Measurements from ENCODE around the gene TINAG. TPM values are rescaled to one million over a fixed set of nuclear protein-coding genes. Genes with fewer than 3 reads are reported as not detected.
A peak's percentile ranks its signal among the peaks of the same experiment; 100 is the strongest.
"Not testable (repeated sequence)": the region's sequence is repeated elsewhere in the genome, so short reads cannot be mapped to it uniquely, and the experiment has no call there.

The TINAG gene
- total and polyA plus RNA-seq, 2 experiments from 2014 or later: not detected

DNA sequence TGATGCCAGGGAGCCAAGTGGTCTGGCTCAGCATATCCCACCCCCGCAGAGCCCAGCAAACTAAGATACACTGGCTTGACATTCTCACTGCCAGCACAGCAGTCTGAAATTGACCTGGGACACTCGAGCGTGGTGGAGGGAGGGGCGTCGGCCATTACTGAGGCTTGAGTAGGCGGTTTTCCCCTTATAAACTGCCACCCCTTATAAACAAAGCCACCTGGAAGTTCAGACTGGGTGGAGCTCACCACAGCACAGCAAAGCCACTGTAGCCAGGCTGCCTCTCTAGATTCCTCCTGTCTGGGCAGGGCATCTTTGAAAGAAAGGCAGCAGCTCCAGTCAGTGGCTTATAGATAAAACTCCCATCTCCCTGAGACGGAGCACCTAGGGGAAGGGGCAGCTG is 19.4 kb downstream of the TINAG start:
- Histone ChIP-seq H2AFZ (no peak overlapping the region), H3K4me2 (ENCODE audit: unreplicated experiment) (no peak overlapping the region), H3K36me3 (ENCODE audit: low read depth) (no peaks in the 10 kb centered on the region), H3K79me2 (ENCODE audit: insufficient read depth) (no peaks in the 10 kb centered on the region), H3K4me3 (no peak overlapping the region), H3K9me3 (ENCODE audit: low read depth) (peaks cover 4% of the 10 kb centered on the region), H3K9ac (no peak overlapping the region), H3K27me3 (replicated peaks; ENCODE audit: insufficient read depth) (no peaks in the 10 kb centered on the region), H4K20me1 (ENCODE audit: insufficient read depth) (no peaks in the 10 kb centered on the region), H3K27ac (no peak overlapping the region), H3K9me2 (ENCODE audit: insufficient read depth) (no peaks in the 10 kb centered on the region), H3F3A (ENCODE audit: insufficient read depth) (no peaks in the 10 kb centered on the region), H3K4me1 (ENCODE audit: insufficient read depth) (no peaks in the 10 kb centered on the region)
- TF ChIP-seq EZH2 (IDR thresholded peaks at IDR 0.05; ENCODE audit: insufficient read depth, poor library complexity, severe bottlenecking) (no peak), EZH2phosphoT487 (IDR thresholded peaks at IDR 0.05; ENCODE audit: insufficient read depth, low read depth) (no peak)
- DNase-seq: no peak
- WGBS, 2 experiments (ENCODE audit: low coverage in 1 of 2, low lambda C conversion rate in 2 of 2, missing lambda C conversion rate in 2 of 2): 71 to 73% methylated on average over 7 of the region's 7 CpGs
- in situ Hi-C loops (cut with MboI): no loop called here

DNA sequence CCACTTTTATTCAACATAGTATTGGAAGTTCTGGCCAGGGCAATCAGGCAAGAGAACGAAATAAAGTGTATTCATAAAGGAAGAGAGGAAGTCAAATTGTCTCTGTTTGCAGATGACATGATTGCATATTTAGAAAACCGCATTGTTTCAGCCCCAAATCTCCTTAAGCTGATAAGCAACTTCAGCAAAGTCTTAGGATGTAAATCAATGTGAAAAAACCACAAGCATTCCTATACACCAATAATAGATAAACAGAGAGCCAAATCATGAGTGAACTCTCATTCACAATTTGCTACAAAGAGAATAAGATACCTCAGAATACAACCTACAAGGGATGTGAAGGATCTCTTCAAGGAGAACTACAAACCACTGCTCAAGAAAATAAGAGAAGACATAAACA is 23.3 kb downstream of the TINAG start:
- H3K4me1 ChIP-seq (ENCODE audit: insufficient read depth); H3K27me3 ChIP-seq (replicated peaks; ENCODE audit: insufficient read depth); H3K27ac ChIP-seq; H3K9me3 ChIP-seq (ENCODE audit: low read depth); in situ Hi-C loops (cut with MboI); H3K36me3 ChIP-seq (ENCODE audit: low read depth); H3K9me2 ChIP-seq (ENCODE audit: insufficient read depth); H4K20me1 ChIP-seq (ENCODE audit: insufficient read depth); DNase-seq; H3K4me2 ChIP-seq (ENCODE audit: unreplicated experiment); H3K79me2 ChIP-seq (ENCODE audit: insufficient read depth); H2AFZ ChIP-seq; H3K4me3 ChIP-seq; H3K9ac ChIP-seq: not testable (repeated sequence)
- 43 to 55% methylated on average over 2 of the region's 2 CpGs for WGBS, 2 experiments (ENCODE audit: low coverage in 1 of 2, low lambda C conversion rate in 2 of 2, missing lambda C conversion rate in 2 of 2)
- H3F3A ChIP-seq (ENCODE audit: insufficient read depth): peaks cover 10% of the 10 kb centered on the region

DNA sequence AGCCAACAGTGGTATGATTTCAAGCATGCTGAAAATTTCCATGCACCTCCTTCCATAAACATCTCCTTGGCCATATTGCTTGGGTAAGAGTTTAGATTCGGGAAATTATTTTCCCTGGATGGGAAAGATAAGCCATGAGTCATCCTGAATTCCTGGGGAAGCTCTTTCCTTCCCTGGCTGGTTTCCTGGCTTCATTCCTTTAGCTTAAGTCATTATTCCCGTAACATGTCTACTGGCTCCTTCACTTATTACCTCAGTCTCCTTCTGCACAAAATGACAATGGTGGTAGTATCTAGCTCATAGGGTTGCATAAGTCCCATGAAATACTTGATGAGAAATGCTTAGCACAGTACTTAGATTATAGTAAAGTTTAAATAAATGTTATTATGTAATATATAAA is 27.6 kb downstream of the TINAG start:
- no peaks in the 10 kb centered on the region for H3K79me2 ChIP-seq (ENCODE audit: insufficient read depth)
- H3K4me2 ChIP-seq (ENCODE audit: unreplicated experiment): no peak overlapping the region
- WGBS, 2 experiments (ENCODE audit: low coverage in 1 of 2, low lambda C conversion rate in 2 of 2, missing lambda C conversion rate in 2 of 2): 0% methylated on average over 2 of the region's 2 CpGs
- no peaks in the 10 kb centered on the region for H3K9me3 ChIP-seq (ENCODE audit: low read depth)
- no peaks in the 10 kb centered on the region for H3K36me3 ChIP-seq (ENCODE audit: low read depth)
- no peak overlapping the region for H3K9ac ChIP-seq
- H3K27ac ChIP-seq: peak overlapping the region; percentile 44; the same call in 1 of the 2 replicates
- H3K27me3 ChIP-seq (replicated peaks; ENCODE audit: insufficient read depth): no peaks in the 10 kb centered on the region
- TF ChIP-seq EZH2 (IDR thresholded peaks at IDR 0.05; ENCODE audit: insufficient read depth, poor library complexity, severe bottlenecking) (no peak), EZH2phosphoT487 (IDR thresholded peaks at IDR 0.05; ENCODE audit: insufficient read depth, low read depth) (no peak)
- in situ Hi-C loops (cut with MboI): no loop called here
- H3K4me1 ChIP-seq (ENCODE audit: insufficient read depth): peaks cover 7% of the 10 kb centered on the region; the same call in 1 of the 2 replicates
- peak; percentile 92 for DNase-seq
- no peak overlapping the region for H2AFZ ChIP-seq
- H3F3A ChIP-seq (ENCODE audit: insufficient read depth): peaks cover 10% of the 10 kb centered on the region
- no peaks in the 10 kb centered on the region for H4K20me1 ChIP-seq (ENCODE audit: insufficient read depth)
- H3K9me2 ChIP-seq (ENCODE audit: insufficient read depth): no peaks in the 10 kb centered on the region
- H3K4me3 ChIP-seq: no peak overlapping the region

DNA sequence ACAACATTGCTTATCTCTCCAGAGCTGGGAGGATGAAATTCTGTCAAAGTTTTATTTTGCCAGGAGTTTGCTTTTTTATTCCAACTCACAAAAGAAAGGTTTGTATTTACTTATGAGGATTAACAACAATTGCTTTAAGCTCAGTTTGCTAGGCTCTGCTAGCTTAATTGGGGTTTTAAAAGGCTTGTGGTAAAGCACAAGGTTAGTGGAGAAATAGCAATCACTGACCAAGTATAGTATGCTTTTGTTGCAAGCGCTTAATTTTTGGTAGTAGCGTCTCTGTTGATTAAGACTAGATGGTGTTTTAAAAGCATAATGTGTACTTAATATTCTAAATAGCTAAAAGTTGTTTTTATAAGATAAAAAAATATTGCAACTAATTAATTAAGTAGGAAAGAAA is 45.7 kb downstream of the TINAG start:
- no peak for DNase-seq
- no peaks in the 10 kb centered on the region for H3K9me3 ChIP-seq (ENCODE audit: low read depth)
- H2AFZ ChIP-seq: no peak overlapping the region
- no peaks in the 10 kb centered on the region for H3F3A ChIP-seq (ENCODE audit: insufficient read depth)
- in situ Hi-C loops (cut with MboI): no loop called here
- H3K36me3 ChIP-seq (ENCODE audit: low read depth): no peaks in the 10 kb centered on the region
- H3K4me3 ChIP-seq: no peak overlapping the region
- H3K27ac ChIP-seq: no peak overlapping the region
- H3K4me2 ChIP-seq (ENCODE audit: unreplicated experiment): no peak overlapping the region
- H3K9me2 ChIP-seq (ENCODE audit: insufficient read depth): no peaks in the 10 kb centered on the region
- H3K4me1 ChIP-seq (ENCODE audit: insufficient read depth): no peaks in the 10 kb centered on the region
- TF ChIP-seq EZH2 (IDR thresholded peaks at IDR 0.05; ENCODE audit: insufficient read depth, poor library complexity, severe bottlenecking) (no peak), EZH2phosphoT487 (IDR thresholded peaks at IDR 0.05; ENCODE audit: insufficient read depth, low read depth) (no peak)
- H3K79me2 ChIP-seq (ENCODE audit: insufficient read depth): no peaks in the 10 kb centered on the region
- no peak overlapping the region for H3K9ac ChIP-seq
- no peaks in the 10 kb centered on the region for H4K20me1 ChIP-seq (ENCODE audit: insufficient read depth)
- WGBS, 2 experiments (ENCODE audit: low coverage in 1 of 2, low lambda C conversion rate in 2 of 2, missing lambda C conversion rate in 2 of 2): 93 to 97% methylated on average over 2 of the region's 2 CpGs
- no peaks in the 10 kb centered on the region for H3K27me3 ChIP-seq (replicated peaks; ENCODE audit: insufficient read depth)

DNA sequence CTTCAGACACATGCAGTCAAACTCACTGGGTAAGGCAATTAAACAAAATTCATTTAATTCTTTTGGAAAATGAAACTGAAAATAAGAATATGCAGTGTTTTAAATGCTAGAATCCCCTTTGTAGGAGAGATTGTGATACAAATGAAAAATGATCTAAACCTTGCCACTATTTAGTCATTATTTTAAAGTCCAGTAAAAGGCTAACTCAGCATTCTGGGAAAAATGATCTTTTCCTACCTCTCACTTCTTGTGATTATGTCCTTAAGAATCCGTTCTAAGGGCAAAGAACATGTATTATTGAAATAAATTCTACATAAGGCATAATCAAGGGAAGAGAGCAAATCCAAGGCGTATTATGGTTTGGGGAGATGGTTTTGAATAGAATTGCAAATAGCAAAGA is 46.4 kb downstream of the TINAG start:
- Histone ChIP-seq H4K20me1 (ENCODE audit: insufficient read depth) (no peaks in the 10 kb centered on the region), H3K9me2 (ENCODE audit: insufficient read depth) (no peaks in the 10 kb centered on the region), H2AFZ (no peak overlapping the region), H3K27me3 (replicated peaks; ENCODE audit: insufficient read depth) (no peaks in the 10 kb centered on the region), H3K27ac (no peak overlapping the region), H3K9ac (no peak overlapping the region), H3K9me3 (ENCODE audit: low read depth) (no peaks in the 10 kb centered on the region), H3K4me3 (no peak overlapping the region), H3K4me2 (ENCODE audit: unreplicated experiment) (no peak overlapping the region), H3K4me1 (ENCODE audit: insufficient read depth) (no peaks in the 10 kb centered on the region), H3K36me3 (ENCODE audit: low read depth) (no peaks in the 10 kb centered on the region), H3K79me2 (ENCODE audit: insufficient read depth) (no peaks in the 10 kb centered on the region), H3F3A (ENCODE audit: insufficient read depth) (no peaks in the 10 kb centered on the region)
- TF ChIP-seq EZH2 (IDR thresholded peaks at IDR 0.05; ENCODE audit: insufficient read depth, poor library complexity, severe bottlenecking) (no peak), EZH2phosphoT487 (IDR thresholded peaks at IDR 0.05; ENCODE audit: insufficient read depth, low read depth) (no peak)
- in situ Hi-C loops (cut with MboI): no loop called here
- DNase-seq: no peak
- WGBS, 2 experiments (ENCODE audit: low coverage in 1 of 2, low lambda C conversion rate in 2 of 2, missing lambda C conversion rate in 2 of 2): 88 to 94% methylated on average over 2 of the region's 2 CpGs
